Kidney tubule cell (primary cell): ENCODE data around the gene RRAD.
"Not testable (repeated sequence)": the region's sequence is repeated elsewhere in the genome, so short reads cannot be mapped to it uniquely, and the experiment has no call there.

Source experiments
- DNase-seq: peaks from one replicate; pipeline ENCODE4 v3.0.0-alpha.2; 2018; ENCODE audit warnings: low spot score

The RRAD gene

DNA sequence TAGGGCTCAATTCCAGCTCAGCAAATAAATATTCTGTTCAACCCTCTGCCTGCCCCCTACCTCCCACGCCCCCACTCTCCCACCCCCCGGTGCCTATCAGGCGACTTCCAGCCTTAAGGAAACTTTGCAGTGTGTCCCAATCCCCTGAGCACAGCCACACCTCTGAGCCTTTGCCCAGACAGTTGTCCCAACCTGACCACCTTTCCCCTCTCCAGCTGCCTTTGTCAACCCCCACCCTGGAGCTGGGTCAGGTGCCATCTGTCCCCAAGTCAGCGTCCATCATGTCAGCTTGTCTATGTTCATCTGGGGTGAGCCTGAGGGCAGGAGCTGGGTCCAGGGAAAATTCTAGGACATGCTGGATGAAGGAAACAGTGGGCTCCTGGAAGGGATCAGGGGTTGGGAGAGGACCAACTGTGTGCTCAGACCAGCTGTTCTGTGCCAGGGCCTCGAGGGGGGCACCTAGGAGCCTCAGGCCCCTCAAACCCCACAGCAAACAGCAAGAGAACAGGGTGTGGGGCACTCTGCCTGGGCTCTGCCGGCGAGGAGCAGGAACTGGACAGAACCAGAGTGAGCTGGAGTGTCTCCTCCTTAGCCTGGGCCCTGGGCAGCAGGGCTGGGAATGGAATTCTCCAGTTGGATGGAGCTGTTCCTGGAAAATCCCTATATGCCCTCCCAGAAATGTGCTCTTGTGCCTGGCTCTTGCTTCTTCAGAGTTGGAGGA lies 24.5 kb downstream of the RRAD start:
- DNase-seq = peak; percentile 32

DNA sequence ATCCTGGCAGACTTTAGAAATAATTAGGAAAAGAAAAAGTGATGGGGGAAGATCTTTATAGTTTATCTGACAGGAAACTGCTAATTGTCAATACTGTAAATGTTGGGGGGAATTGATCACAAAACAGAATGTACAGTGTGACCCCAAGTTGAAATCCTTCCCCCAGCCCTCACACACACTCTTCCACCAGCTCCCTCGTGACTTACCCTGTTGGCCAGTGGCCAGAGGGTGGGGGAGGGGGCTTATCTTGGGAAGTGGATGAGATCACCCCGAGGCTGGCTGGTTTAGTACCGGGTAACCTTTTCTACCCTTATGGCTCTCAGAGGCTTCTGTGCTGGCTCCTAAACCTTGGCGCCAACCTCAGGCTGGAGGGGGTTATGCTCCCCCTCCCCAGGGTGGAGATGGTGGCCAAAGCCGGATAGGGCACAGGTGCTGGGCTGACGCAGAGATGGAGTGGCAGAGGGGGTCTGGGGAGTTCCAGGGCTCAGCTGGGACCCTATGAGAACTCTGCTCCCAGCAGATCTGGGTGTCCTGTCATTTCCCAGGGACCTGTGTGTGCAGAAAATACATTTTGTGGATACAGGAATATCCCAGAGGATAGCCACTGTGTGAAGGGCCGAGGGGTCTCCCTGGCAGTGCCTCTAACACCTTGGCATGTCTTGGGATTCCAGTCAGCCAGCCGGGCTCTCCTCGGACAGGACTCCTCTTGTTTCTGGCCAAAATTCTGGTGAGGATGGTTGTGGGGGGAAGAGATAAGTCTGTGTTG lies 25.2 kb downstream of the RRAD start:
- DNase-seq = peak; percentile 85

DNA sequence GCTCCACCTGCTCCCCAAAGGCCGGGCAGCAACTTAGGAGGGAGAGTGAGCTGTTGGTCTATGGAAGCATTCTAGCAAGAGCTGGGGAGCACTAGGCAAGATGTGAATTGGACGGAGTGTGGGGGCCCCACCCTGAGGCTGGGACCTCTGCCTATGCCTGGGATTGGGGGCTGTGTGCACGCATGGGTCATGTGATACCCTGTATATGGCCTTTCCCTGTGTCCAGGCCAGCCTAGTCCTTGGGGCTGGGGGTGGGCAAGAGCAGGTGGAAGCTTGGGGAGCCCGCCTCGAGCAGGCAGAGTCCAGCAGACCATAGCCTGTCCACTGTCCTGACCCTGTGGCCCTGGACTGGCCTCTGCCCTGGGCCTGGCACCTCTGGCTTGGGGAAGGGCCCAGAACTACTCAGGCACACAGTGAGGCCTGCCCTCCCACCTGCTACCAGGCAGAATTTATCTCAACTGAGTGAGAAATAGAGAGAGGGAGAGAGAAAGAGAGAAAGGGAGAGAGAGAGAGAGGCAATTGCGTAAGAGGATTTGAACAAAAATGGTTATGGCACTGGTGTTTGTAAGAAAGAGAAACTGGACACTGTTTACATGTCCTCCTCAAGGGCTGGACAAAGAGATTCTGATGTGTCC lies 25.9 kb downstream of the RRAD start:
- no peak for DNase-seq

DNA sequence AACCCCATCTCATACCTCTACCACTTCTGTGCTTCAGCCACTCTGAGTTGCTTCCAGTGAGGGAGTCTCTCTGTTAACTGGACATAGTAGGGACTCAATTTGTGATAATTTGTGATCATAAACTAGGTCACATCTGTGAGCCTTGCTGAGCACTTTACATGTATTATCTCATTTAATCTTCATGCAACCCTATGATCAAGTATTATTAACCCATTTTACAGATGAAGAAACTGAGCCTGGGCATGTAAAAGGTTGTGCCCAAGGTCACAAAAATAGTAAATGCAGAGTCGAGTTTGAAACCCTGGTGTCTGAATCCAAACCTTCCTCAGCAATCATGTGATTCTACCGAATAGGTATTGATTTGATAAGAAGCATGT lies 26.4 kb downstream of the RRAD start:
- DNase-seq = no peak

GRCh38 chr16:66898207-66898606 lies 27.1 kb downstream of the RRAD start:
- DNase-seq = peak; percentile 89

DNA sequence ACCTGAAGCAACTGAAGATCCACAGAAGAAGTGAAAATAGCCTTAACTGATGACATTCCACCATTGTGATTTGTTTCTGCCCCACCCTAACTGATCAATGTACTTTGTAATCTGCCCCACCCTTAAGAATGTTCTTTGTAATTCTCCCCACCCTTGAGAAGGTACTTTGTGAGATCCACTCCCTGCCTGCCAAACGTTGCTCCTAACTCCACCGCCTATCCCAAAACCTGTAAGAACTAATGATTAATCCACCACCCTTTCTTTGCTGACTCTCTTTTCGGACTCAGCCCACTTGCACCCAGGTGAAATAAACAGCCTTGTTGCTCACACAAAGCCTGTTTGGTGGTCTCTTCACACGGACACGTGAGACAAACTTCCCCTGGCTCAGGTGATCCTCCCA lies 28.7 kb downstream of the RRAD start:
- DNase-seq = not testable (repeated sequence)

DNA sequence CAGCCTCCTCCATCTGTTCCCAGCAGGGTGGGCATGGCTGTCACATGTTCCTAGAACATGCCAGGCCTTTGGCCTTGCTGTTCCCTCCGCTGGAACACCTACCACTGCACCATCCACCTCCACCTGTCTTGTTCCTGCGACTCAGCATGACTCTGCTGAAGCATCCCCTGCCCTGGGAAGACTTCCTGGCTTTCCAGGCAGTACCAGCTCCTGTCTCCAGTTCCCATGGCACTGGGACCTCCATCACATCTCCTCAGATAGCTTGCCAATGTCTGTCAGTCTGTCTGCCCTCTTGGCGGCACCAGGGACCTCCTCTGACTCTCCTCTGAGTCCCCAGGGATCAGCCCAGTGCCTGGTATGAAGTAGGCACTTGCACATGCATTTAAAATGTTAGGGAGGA lies 29.3 kb downstream of the RRAD start:
- DNase-seq = peak; percentile 32

DNA sequence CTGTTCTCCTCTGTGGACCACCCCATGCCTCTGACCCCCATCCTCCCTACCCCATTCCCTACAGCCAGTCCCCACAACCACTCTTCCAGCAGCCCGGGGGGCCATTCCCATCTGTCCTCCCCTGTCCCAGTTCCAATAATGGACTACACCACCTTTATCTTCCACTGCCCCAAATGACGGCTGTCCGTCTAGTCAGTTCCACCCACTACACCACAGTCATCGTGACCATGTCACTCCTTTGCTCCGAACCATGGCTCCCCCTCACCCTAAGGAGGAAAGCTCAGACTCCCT lies 29.7 kb downstream of the RRAD start:
- no peak for DNase-seq

- peak; percentile 79 for DNase-seq
Measured at GRCh38 chr16:66894948-66895688, 30.2 kb downstream of the RRAD start.

- DNase-seq = no peak
Measured at GRCh38 chr16:66894055-66894454, 31.3 kb downstream of the RRAD start.

GRCh38 chr16:66891797-66892196 lies 33.5 kb downstream of the RRAD start:
- no peak for DNase-seq

DNA sequence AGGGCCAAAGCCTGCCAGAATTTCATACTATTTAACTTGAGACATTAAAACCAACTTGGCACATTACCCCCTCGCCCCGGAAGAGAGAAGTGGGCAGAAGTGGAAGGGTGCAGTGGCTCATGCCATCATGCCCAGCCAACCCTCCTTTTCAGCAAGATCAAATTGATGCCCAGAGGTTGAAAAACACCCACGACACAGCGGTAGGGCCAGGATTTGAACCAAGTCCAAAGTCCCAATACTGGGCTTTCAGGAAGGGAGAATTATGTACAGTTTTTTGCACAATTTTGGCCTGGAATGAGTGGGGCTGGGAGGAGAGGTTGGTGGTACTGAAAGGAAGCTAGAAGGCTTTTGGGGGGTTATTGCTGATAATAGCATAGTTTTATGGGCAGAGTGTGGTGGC lies 34.0 kb downstream of the RRAD start:
- no peak for DNase-seq

DNA sequence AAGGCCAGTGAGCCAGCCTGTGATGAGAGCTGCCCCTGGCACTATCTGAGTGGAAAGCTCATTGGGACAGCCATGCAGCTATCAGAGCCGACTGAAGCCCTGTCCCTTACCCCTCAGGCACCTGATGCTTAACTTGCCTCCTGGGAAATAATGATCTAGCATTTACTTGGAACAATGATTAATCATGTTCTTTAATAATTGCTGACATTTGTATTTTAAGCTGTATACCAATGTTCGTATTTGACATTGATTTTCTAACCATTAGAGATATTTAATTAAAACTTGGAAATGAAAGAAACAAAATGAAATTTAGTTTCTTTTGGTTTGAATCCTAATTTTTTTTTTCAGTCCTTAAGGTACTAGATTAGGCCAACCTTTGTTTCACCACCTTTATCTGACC lies 34.5 kb downstream of the RRAD start:
- no peak for DNase-seq

DNA sequence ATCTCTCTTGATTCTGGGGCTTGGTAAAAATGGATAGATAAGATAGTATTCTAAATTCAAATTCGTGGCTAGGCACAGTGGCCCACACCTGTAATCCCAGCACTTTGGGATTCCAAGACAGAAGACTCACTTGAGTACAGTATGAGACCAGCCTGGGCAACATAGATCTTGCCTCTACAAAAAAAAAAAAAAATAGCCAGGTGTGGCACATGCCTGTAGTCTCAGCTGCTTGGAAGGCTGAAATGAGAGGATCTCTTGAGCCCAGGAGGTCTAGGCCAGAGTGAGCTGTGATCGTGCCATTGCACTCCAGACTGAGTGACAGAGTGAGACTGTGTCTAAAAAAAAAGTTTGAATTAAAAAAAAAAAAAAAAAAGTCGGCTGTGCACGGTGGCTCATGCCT lies 35.7 kb downstream of the RRAD start:
- no peak for DNase-seq

- no peak for DNase-seq
Measured at GRCh38 chr16:66888647-66889615, 36.4 kb downstream of the RRAD start.

GRCh38 chr16:66886914-66887313 lies 38.4 kb downstream of the RRAD start:
- no peak for DNase-seq

- no peak for DNase-seq
Measured at GRCh38 chr16:66886321-66886720, 39.0 kb downstream of the RRAD start.

GRCh38 chr16:66885491-66885890 lies 39.8 kb downstream of the RRAD start:
- DNase-seq = no peak

GRCh38 chr16:66882702-66883101 lies 42.6 kb downstream of the RRAD start:
- DNase-seq = no peak

- DNase-seq = no peak
Measured at GRCh38 chr16:66881964-66882508, 43.3 kb downstream of the RRAD start.

DNA sequence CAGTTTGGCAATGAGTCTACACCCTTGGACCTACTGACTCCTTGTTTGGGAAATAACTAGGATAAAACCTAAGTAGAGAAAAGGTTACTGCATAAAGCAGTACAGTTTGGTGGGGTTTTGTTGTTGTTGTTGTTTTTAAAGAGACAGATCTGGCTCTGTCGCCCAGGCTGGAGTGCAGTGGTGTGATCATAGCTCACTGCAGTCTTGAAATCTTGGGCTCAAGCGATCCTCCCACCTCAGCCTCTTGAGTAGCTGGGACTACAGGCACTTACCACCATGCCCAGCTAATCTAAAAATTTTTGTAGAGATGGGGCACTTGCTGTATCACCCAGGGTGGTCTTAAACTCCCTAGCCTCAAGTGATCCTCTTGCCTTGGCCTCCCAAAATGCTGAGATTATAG lies 43.8 kb downstream of the RRAD start:
- no peak for DNase-seq
